ENCODE measurements around the gene GSG1L.
"Not testable (repeated sequence)": the region's sequence is repeated elsewhere in the genome, so short reads cannot be mapped to it uniquely, and the experiment has no call there.

Gene GSG1L

GRCh38 chr16:27950206-27950887, 113.2 kb downstream of the GSG1L start:
- TF ChIP-seq CTCF (IDR thresholded peaks at IDR 0.05; ENCODE audit: low read depth, low read length), result no peak
- no peak overlapping the region for H3K4me3 ChIP-seq (replicated peaks in 1 of 2; ENCODE audit: low read depth in 2 of 2, low read length in 2 of 2)
- no peak for DNase-seq (ENCODE audit: low read depth in 2 of 2)

GRCh38 chr16:27947696-27948095, 115.8 kb downstream of the GSG1L start:
- no peak for DNase-seq (ENCODE audit: low read depth in 2 of 2)
- TF ChIP-seq CTCF (IDR thresholded peaks at IDR 0.05; ENCODE audit: low read depth, low read length), result no peak
- H3K4me3 ChIP-seq (replicated peaks in 1 of 2; ENCODE audit: low read depth in 2 of 2, low read length in 2 of 2), result no peak overlapping the region

GRCh38 chr16:27945233-27945973, 118.1 kb downstream of the GSG1L start:
- H3K4me3 ChIP-seq (replicated peaks in 1 of 2; ENCODE audit: low read depth in 2 of 2, low read length in 2 of 2), result no peak overlapping the region
- TF ChIP-seq CTCF (IDR thresholded peaks at IDR 0.05; ENCODE audit: low read depth, low read length), result no peak
- DNase-seq (ENCODE audit: low read depth in 2 of 2), result no peak

GRCh38 chr16:27943766-27944165, 119.7 kb downstream of the GSG1L start:
- no peak overlapping the region for H3K4me3 ChIP-seq (replicated peaks in 1 of 2; ENCODE audit: low read depth in 2 of 2, low read length in 2 of 2)
- TF ChIP-seq CTCF (IDR thresholded peaks at IDR 0.05; ENCODE audit: low read depth, low read length), result no peak
- no peak for DNase-seq (ENCODE audit: low read depth in 2 of 2)

- not testable (repeated sequence) for DNase-seq (ENCODE audit: low read depth in 2 of 2); H3K4me3 ChIP-seq (replicated peaks in 1 of 2; ENCODE audit: low read depth in 2 of 2, low read length in 2 of 2)
Measured at GRCh38 chr16:27942071-27942470, 121.4 kb downstream of the GSG1L start.

GRCh38 chr16:27935076-27935475, 128.4 kb downstream of the GSG1L start:
- no peak for DNase-seq (ENCODE audit: low read depth in 2 of 2)
- TF ChIP-seq CTCF (IDR thresholded peaks at IDR 0.05; ENCODE audit: low read depth, low read length), result no peak
- H3K4me3 ChIP-seq (replicated peaks in 1 of 2; ENCODE audit: low read depth in 2 of 2, low read length in 2 of 2), result no peak overlapping the region

- TF ChIP-seq CTCF (IDR thresholded peaks at IDR 0.05; ENCODE audit: low read depth, low read length), result no peak
- DNase-seq (ENCODE audit: low read depth in 2 of 2), result no peak
- H3K4me3 ChIP-seq (replicated peaks in 1 of 2; ENCODE audit: low read depth in 2 of 2, low read length in 2 of 2), result no peak overlapping the region
Measured at GRCh38 chr16:27932542-27933135, 130.9 kb downstream of the GSG1L start.
